Cerebellar cortex (tissue), 1 donor: ENCODE data around the gene GPD1.

ENCODE experiments used
- DNase-seq: peaks from one replicate; pipeline ENCODE4 v3.0.0-alpha.2; 2015; ENCODE audit warnings: low spot score

The GPD1 gene

DNA sequence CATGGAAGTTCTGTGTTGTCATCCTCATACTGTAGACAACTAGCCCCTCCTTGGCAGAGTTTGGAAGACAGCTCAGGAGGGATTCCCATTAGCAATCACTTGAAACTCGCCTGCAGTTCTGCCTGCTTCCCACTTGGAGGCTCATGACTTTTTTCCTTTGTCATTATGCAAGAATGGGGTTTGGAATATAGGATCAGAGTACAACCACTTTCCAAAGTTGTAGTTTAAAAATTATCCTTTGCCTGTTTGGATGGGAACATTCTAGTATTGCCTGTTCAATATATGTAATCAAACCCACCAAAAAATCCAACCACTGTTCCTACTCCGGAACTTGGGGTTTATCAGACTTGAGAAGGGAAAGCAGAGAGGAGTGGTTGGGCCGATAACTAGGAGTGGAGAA, 2.1 kb upstream of the GPD1 start:
- DNase-seq, result peak; percentile 65

- DNase-seq, result peak; percentile 85
These were observed 1.7 kb upstream of the GPD1 start for GRCh38 chr12:50102131-50102531.

DNA sequence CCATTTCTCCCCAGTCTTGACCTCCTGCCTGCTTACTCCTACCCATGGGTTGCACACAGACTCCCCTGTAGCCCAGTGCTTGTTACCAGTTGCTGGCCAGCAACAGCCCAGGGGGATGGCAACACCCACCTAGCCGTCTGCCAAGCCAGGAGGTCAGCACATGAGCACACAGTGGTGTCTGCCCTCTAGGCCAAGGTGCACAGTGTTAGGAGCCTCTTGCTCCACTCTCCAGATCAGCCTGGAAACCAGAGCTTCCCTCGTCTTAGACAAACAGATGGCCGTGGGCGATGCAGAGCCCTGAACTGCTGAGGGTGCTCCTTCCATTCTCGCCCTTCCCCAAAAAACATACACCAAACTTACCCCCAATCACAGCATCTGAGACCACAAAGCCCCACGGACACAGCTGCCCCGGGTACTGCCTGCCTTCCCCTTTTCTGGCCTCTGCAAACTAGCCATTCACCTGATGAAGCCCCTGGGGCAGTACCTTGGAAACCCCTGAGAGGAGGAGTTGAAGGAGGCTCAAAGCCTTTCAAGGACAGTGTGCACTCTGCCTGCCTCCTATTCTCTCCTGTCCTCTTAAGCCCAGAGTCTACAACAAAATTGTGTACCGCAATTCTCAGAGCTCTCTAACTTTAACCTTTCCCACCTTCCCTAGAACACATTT, 1.0 kb upstream of the GPD1 start:
- DNase-seq, result peak; percentile 41

DNA sequence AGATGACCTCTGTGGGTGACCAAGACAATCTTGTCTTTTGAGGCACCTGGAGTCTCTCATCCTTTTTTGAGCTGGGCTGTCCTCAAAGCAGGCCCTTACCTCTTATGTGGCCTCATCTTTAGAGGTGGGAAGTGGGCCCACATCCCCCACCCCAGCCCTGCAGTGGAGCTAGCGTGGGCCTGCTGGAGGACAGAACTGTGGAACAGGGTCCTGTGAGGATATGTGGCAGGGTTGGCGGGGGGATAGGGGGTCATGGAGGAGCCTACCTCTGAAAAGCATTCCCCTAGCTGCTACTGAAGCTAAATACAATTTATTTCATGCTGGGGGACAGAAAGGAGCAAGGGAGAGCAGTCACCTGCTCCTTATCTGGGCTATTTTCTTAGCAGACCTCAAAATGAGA, 457 bp upstream of the GPD1 start:
- no peak for DNase-seq

- no peak for DNase-seq
These were observed 884 bp downstream of the GPD1 start for GRCh38 chr12:50104417-50105366.

- DNase-seq, result no peak
These were observed 2.2 kb downstream of the GPD1 start for GRCh38 chr12:50105913-50106450.

DNA sequence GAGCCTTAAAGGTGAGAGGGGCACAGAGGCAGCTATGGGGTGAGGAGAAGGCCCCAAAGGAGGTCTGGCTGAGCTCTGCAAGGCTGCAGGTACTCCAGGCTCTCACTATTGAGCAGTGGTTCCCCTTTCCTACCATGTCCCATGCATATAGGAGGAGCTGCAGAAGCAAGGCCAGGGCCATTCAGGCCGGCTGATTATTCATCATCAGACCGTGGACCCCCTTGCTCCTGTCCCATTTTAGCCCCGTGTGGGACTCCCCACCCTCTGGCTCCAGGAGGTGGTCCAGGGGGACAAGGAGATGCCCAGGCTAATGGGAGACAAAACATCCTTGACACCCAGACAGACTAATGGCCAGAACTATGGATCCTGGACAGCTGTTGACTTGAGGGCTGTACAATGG, 3.1 kb downstream of the GPD1 start:
- DNase-seq, result no peak

DNA sequence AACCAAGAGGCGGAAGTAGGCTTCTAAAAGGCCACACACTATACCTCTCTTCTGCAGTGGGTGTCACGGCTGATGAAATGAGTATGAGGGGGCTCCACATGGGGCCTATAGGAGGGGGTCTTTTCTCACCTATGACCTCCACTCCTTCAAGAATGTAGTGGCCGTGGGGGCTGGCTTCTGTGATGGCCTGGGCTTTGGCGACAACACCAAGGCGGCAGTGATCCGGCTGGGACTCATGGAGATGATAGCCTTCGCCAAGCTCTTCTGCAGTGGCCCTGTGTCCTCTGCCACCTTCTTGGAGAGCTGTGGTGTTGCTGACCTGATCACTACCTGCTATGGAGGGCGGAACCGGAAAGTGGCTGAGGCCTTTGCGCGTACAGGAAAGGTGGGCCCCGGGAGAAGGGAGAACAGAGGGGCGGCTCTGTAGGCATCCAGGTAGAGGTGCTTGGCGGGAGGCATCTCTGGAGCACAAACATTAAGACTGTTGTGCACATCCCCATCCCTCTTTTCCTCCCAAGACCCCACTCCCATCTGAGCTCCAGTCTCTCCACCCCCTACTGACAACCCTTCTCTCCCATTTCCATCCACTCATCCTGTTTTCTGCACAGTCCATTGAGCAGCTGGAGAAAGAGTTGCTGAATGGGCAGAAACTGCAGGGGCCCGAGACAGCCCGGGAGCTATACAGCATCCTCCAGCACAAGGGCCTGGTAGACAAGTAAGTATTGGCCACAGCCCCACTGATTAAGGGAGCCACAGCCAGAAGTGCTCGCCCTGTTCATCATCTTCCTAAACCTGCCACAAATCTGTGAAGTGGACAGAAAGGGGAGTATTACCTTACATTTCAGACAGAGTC, 3.8 kb downstream of the GPD1 start:
- no peak for DNase-seq

DNA sequence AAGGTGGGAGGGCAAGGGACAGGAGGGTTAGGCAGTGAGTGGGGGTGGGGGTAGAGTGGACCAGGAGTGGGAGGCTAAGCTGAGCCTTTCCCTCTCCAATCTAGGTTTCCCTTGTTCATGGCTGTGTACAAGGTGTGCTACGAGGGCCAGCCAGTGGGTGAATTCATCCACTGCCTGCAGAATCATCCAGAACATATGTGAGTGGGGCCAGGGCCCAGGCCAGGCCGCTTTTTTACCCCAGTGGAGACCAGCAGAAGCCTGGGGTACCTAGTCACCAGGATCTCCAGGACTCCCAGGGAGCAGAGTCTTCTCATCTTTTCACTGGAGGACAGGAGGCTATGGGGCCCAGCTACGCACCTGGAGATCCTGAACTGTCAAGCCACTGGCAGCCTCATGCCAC, 5.5 kb downstream of the GPD1 start:
- no peak for DNase-seq

GRCh38 chr12:50110127-50110761, 6.4 kb downstream of the GPD1 start:
- DNase-seq, result no peak

DNA sequence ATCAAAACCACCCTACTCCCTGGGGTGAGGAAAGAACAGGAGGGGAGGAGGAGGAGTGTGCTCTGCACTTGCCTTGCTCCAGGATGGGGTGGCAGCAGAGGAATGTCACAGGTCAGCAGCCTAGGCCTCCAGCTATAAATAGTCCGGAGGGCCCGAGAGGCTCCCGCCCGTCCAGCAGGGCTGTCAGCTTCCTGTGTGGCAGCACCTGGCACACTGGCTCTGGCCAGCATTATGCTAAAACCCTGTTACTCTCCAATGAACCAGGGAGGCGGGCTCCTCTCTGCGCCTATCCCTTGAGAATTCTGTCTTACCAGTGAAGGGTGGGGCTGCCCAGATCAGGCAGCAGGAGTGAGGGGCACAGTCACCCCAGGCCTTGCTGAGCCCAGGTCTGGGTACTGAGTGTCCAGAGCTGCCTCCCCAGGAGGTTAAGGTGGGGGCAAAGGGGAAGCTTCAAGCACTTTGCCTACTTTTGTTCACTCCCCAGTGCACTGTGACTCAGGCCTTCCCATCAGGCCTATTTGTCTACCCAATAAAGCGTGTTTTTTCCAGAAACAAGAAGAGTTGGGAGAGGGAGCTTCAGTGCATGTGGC, 7.0 kb downstream of the GPD1 start:
- peak; percentile 89 for DNase-seq

- no peak for DNase-seq
These were observed 7.5 kb downstream of the GPD1 start for GRCh38 chr12:50111395-50111692.

DNA sequence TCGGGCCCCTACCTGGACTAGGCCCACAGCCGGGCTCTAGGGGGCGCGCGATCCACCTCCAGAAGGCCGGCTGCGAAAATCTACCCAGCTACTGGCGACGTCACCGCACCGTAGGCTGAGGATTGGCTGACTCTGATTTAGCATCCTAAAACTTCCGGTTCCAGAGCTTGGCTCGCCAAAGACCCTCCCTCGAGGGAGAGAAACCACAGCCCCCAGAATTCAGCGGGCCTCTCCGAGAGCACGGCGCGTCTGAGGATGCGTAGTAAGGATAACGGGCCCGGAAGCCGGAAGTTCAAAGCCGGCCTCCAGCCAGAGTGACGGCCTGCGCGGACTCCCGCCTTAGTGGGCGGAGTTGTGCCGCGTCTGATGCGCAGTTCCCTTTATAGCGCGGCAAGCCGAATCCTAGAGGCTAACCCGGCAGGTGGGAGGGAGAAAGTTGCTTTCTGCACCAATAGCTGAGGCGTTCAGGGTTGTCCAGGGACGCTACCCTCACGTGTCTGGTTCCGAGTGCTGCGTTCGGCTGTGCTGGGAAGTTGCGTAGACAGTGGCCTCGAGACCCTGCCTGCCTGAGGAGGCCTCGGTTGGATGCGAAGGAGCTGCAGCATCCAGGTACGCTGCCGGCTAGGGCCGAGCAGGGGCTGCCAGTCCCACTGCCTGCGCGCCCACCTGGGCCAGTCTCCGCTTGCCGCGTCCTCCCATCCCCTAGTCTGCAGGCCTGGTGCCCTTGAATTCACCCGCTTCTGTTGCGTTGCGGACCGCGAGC, 8.1 kb downstream of the GPD1 start, which contains the start of gene COX14:
COX14 (plus strand) TSS at position 544 of the 763 bp plus-strand sequence. CDS start 7,808 bp downstream, outside the sequence.
- DNase-seq, result peak; percentile 100

DNA sequence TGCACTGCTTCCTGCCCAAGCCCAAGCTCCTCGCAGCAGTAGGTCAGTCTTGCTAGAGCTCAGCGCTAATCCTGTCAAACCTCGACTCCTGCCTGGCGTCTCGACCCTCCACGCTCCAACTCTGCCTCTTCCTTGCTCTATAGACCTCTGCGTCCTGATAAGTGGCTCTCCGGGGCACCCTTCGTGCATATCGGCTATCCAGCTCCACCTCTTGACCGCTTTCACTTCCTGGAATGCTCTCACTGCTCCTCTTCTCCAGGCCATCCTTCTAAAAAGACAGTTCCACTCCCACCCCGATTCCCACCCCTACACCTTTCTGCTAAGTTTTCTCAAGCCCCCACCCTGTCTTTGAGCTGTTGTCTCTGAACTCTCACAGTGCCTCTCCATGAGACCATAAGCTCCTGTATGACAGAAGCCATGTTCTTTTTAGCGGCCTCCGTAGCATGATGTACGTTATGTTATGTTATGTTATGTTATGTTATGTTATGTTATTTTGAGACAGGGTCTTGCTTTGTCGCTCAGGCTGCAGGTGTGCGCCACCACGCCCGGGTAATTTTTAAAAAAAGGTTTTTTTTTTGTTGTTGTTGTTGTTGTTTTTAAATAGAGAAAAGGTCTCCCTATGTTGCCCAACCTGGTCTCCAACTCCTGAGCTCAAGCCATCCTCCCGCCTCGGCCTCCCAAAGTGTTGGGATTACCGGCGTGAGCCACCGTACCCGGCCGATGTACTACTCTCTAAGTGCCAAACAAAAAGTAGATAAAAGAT, 8.8 kb downstream of the GPD1 start:
- DNase-seq, result no peak

- no peak for DNase-seq
These were observed 13.3 kb downstream of the GPD1 start for GRCh38 chr12:50117057-50117622.

DNA sequence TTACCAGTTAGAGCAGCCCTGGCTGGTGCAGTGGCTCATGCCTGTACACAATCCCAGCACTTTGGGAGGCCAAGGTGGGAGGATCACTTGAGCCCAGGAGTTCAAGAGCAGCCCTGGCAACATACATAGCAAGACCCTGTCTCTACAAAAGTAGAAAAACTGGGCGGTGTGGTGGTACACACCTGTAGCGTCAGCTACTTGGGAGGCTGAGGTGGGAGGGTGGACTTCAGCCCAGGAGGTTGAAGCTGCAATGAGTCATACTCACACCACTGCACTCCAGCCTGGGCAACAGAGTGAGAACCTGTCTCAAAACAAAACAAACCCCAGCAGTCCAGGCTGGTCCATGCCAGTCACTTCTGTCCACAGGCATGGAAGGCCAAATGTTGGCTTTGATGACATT, 15.6 kb downstream of the GPD1 start:
- DNase-seq, result no peak

GRCh38 chr12:50120521-50120920, 16.7 kb downstream of the GPD1 start:
- DNase-seq, result no peak

- no peak for DNase-seq
These were observed 17.1 kb downstream of the GPD1 start for GRCh38 chr12:50120953-50121352.

- DNase-seq, result no peak
These were observed 17.8 kb downstream of the GPD1 start for GRCh38 chr12:50121641-50122040.
